HepG2 (cell line): ENCODE results near the gene BMERB1. TPM values are rescaled to one million over a fixed set of nuclear protein-coding genes. Genes with fewer than 3 reads are reported as not detected.

ENCODE experiments used
- AKAP8 ChIP-seq: sonication (generic); formaldehyde crosslinking; IDR thresholded peaks from 2 replicates; pipeline ENCODE4 v1.5.1; 2020; ENCODE audit warnings: mild to moderate bottlenecking, missing genetic modification reagents
- ISL2 ChIP-seq: sonication (generic); formaldehyde crosslinking; IDR thresholded peaks from 2 replicates; pipeline ENCODE4 v1.5.0; 2020; ENCODE audit warnings: missing genetic modification reagents
- NFIB ChIP-seq: sonication (generic); formaldehyde crosslinking; IDR thresholded peaks from 2 replicates; pipeline ENCODE4 v1.9.0; 2021; ENCODE audit warnings: missing genetic modification reagents, mild to moderate bottlenecking, borderline replicate concordance
- NFRKB ChIP-seq: fragments of 450-650 bp; IDR thresholded peaks from 2 replicates; pipeline ENCODE4 v1.6.1; 2017
- RXRB ChIP-seq: IDR thresholded peaks from 2 replicates; pipeline ENCODE4 v1.6.1; 2016; ENCODE audit warnings: borderline replicate concordance, missing genetic modification reagents, missing compliant biosample characterization
- SIN3A ChIP-seq: IDR thresholded peaks from 2 replicates; pipeline ENCODE4 v1.6.1; 2011; ENCODE audit warnings: low read depth, mild to moderate bottlenecking, control low read depth, low read length, borderline replicate concordance
- SKI ChIP-seq: fragments of 450-650 bp; IDR thresholded peaks from one replicate; pipeline ENCODE4 v1.6.1; 2018; ENCODE audit warnings: mild to moderate bottlenecking; ENCODE audit not compliant: partially characterized antibody
- SUZ12 ChIP-seq: fragments of 150-350 bp; IDR thresholded peaks from 2 replicates; pipeline ENCODE4 v1.6.1; 2014; ENCODE audit warnings: low read depth, low read length
- TCF7 ChIP-seq: sonication (generic); IDR thresholded peaks from 2 replicates; pipeline ENCODE4 v1.6.1; 2016; ENCODE audit warnings: antibody characterized with exemption, low read depth
- YEATS4 ChIP-seq: sonication (generic); formaldehyde crosslinking; IDR thresholded peaks from 2 replicates; pipeline ENCODE4 v1.4.0; 2020; ENCODE audit warnings: missing genetic modification reagents, borderline replicate concordance
- ZNF17 ChIP-seq: sonication (generic); formaldehyde crosslinking; IDR thresholded peaks from 2 replicates; pipeline ENCODE4 v1.5.0; 2020; ENCODE audit warnings: mild to moderate bottlenecking, missing genetic modification reagents
- ZNF337 ChIP-seq: sonication (generic); formaldehyde crosslinking; IDR thresholded peaks from 2 replicates; pipeline ENCODE4 v1.5.1; 2020; ENCODE audit warnings: missing genetic modification reagents, low read depth, mild to moderate bottlenecking, borderline replicate concordance
- ZNF737 ChIP-seq: sonication (generic); formaldehyde crosslinking; IDR thresholded peaks from 2 replicates; pipeline ENCODE4 v1.5.0; 2020; ENCODE audit warnings: missing genetic modification reagents, mild to moderate bottlenecking, borderline replicate concordance
- ZNF841 ChIP-seq: sonication (generic); formaldehyde crosslinking; IDR thresholded peaks from 2 replicates; pipeline ENCODE4 v1.8.1; 2023; ENCODE audit warnings: missing genetic modification reagents, borderline replicate concordance
- polyA plus RNA-seq, 8 experiments: library from polyadenylated mRNA; depleted of rRNA in 3 of 8; stranded (reverse) in 7 of 8; unstranded in 1 of 8; fragments of >200 nt; fragmentation: Illumina TruSeq in 4 of 8; extraction: Trizol in 4 of 8; gene quantifications; 2 replicates each; pipeline versions ENCODE4 v1.2.1 to v1.2.3, GENCODE V29; 2011 to 2016; ENCODE audit warnings: low read depth in 4 of 8, missing spikeins in 1 of 8, mixed read lengths in 1 of 8; ENCODE audit not compliant: insufficient read depth in 1 of 8
- total RNA-seq, 5 experiments: library from RNA; depleted of rRNA; stranded (reverse); fragments of >200 nt; fragmentation: Illumina TruSeq; extraction: Trizol; gene quantifications; 2 replicates each; pipeline ENCODE4 v1.2.3, GENCODE V29; 2016; ENCODE audit warnings: low read depth in 1 of 5
- TF ChIP-seq, protein P1 (sequence below): sonication (generic); formaldehyde crosslinking; IDR thresholded peaks from 2 replicates; pipeline ENCODE4 v1.4.0; 2020; ENCODE audit warnings: mild to moderate bottlenecking, missing genetic modification reagents
- TF ChIP-seq, protein P2 (sequence below): sonication (generic); formaldehyde crosslinking; IDR thresholded peaks from 2 replicates; pipeline ENCODE4 v1.4.0; 2020; ENCODE audit warnings: mild to moderate bottlenecking, missing genetic modification reagents
- TF ChIP-seq, protein P3 (sequence below): sonication (generic); formaldehyde crosslinking; conservative IDR thresholded peaks from 2 replicates; pipeline ENCODE4 v1.8.1; 2023; ENCODE audit warnings: missing genetic modification reagents
- TF ChIP-seq, protein P4 (sequence below): sonication (generic); formaldehyde crosslinking; IDR thresholded peaks from 2 replicates; pipeline ENCODE4 v1.5.1; 2020; ENCODE audit warnings: mild to moderate bottlenecking, missing genetic modification reagents, moderate library complexity
- TF ChIP-seq, protein P5 (sequence below): sonication (generic); formaldehyde crosslinking; IDR thresholded peaks from 2 replicates; pipeline ENCODE4 v1.5.0; 2020; ENCODE audit warnings: missing genetic modification reagents, mild to moderate bottlenecking, borderline replicate concordance

Gene BMERB1
- total and polyA plus RNA-seq, 2 of the 13 experiments (the other 11 are each of a cell fraction or from before 2014, with no cell fraction given): 1.4 TPM

DNA sequence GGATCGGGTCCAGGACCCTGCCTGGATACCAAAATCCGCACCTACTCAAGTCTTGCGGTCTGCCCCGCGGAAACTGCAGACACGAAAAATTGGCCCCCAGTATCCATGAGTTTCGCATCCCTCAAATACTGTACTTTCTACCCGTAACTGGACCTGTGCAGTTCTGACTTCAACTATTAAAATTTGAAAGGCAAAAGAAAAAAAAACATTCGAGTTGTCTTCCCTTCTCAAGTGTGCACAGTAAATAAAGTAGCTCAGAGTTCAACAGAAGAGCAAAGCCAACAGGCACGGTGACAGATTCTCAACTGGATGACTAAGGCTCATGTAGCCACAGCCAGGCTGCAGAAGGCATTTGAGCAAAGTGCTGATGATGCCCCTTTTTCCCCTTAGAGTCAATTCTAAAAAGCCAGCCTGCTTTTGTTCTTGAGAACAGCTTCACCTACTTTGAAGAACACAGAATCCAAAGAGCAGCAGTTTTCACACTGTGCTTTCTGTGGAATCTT is 176.0 kb downstream of the BMERB1 start (continued):
- TF ChIP-seq, protein P1, sequence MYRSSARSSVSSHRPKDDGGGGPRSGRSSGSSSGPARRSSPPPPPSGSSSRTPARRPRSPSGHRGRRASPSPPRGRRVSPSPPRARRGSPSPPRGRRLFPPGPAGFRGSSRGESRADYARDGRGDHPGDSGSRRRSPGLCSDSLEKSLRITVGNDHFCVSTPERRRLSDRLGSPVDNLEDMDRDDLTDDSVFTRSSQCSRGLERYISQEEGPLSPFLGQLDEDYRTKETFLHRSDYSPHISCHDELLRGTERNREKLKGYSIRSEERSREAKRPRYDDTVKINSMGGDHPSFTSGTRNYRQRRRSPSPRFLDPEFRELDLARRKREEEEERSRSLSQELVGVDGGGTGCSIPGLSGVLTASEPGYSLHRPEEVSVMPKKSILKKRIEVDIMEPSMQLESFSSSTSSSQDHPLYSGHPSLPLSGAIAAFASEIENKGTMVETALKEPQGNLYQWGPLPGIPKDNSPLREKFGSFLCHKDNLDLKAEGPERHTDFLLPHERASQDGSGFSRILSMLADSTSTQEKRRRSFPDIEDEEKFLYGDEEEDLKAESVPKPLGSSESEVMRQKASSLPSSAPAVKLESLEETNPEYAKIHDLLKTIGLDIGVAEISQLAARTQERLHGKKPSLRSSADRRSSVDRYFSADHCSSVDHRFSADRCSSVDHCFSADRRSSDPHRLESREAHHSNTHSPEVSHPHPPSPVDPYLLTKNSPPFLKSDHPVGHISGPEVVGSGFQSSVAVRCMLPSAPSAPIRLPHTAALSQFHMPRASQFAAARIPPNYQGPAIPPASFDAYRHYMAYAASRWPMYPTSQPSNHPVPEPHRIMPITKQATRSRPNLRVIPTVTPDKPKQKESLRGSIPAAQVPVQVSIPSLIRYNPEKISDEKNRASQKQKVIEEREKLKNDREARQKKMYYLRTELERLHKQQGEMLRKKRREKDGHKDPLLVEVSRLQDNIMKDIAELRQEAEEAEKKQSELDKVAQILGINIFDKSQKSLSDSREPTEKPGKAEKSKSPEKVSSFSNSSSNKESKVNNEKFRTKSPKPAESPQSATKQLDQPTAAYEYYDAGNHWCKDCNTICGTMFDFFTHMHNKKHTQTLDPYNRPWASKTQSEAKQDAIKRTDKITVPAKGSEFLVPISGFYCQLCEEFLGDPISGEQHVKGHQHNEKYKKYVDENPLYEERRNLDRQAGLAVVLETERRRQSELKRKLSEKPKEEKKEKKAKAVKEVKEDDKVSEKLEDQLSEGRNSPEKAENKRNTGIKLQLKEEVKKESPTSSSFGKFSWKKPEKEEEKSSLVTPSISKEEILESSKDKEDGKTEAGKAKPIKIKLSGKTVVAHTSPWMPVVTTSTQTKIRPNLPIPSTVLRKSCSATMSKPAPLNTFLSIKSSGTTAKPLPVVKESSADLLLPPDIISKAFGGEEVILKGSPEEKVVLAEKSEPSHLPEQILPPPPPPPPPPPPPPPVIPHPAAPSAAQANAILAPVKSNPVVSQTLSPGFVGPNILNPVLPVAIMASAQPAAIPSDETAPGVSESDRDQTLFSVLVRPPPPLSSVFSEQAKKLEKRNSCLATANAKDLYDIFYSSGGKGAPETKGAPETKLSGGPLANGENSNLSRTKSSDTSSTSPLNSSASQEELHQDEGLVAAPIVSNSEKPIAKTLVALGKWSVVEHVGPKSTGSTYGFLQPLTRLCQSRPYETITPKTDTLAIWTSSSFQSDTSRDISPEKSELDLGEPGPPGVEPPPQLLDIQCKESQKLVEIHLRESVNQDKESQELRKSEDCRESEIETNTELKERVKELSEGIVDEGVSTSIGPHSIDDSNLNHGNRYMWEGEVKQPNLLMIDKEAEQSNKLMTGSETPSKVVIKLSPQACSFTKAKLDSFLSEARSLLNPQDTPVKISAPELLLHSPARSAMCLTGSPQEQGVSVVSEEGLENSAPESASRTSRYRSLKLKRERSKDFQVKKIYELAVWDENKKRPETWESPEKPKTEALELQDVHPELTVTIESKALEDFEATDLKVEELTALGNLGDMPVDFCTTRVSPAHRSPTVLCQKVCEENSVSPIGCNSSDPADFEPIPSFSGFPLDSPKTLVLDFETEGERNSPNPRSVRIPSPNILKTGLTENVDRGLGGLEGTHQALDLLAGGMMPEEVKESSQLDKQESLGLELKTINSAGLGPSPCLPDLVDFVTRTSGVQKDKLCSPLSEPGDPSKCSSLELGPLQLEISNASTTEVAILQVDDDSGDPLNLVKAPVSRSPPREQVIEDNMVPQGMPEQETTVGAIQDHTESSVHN: 0 out of 2 replicates have a peak, but pooled peaks have one; percentile 14
- no peak for TF ChIP-seq YEATS4 (CRISPR knock-in tag)
- TF ChIP-seq, protein P2, sequence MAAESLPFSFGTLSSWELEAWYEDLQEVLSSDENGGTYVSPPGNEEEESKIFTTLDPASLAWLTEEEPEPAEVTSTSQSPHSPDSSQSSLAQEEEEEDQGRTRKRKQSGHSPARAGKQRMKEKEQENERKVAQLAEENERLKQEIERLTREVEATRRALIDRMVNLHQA (CRISPR knock-in tag): no peak
- TF ChIP-seq, protein P3, sequence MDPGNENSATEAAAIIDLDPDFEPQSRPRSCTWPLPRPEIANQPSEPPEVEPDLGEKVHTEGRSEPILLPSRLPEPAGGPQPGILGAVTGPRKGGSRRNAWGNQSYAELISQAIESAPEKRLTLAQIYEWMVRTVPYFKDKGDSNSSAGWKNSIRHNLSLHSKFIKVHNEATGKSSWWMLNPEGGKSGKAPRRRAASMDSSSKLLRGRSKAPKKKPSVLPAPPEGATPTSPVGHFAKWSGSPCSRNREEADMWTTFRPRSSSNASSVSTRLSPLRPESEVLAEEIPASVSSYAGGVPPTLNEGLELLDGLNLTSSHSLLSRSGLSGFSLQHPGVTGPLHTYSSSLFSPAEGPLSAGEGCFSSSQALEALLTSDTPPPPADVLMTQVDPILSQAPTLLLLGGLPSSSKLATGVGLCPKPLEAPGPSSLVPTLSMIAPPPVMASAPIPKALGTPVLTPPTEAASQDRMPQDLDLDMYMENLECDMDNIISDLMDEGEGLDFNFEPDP (CRISPR knock-in tag): no peak
- TF ChIP-seq RXRB (CRISPR knock-in tag): peak; percentile 93
- no peak for TF ChIP-seq AKAP8 (CRISPR knock-in tag)
- TF ChIP-seq ZNF337 (CRISPR knock-in tag): no peak
- TF ChIP-seq, protein P4, sequence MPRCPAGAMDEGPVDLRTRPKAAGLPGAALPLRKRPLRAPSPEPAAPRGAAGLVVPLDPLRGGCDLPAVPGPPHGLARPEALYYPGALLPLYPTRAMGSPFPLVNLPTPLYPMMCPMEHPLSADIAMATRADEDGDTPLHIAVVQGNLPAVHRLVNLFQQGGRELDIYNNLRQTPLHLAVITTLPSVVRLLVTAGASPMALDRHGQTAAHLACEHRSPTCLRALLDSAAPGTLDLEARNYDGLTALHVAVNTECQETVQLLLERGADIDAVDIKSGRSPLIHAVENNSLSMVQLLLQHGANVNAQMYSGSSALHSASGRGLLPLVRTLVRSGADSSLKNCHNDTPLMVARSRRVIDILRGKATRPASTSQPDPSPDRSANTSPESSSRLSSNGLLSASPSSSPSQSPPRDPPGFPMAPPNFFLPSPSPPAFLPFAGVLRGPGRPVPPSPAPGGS: 0 out of 2 replicates have a peak, but pooled peaks have one; percentile 57
- no peak for TF ChIP-seq ZNF737 (CRISPR knock-in tag)
- no peak for TF ChIP-seq ZNF841 (CRISPR knock-in tag)
- no peak for TF ChIP-seq NFRKB
- TF ChIP-seq SUZ12: no peak
- peak; percentile 45 for TF ChIP-seq SKI
- TF ChIP-seq SIN3A: no peak
- peak; percentile 52; the same call in 1 of the 2 replicates for TF ChIP-seq TCF7
- no peak for TF ChIP-seq ISL2
- TF ChIP-seq, protein P5, sequence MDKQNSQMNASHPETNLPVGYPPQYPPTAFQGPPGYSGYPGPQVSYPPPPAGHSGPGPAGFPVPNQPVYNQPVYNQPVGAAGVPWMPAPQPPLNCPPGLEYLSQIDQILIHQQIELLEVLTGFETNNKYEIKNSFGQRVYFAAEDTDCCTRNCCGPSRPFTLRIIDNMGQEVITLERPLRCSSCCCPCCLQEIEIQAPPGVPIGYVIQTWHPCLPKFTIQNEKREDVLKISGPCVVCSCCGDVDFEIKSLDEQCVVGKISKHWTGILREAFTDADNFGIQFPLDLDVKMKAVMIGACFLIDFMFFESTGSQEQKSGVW: no peak
- no peak for TF ChIP-seq ZNF17 (CRISPR knock-in tag)
- no peak for TF ChIP-seq NFIB
